ENCODE measurements around the gene RNASE12. TPM values are rescaled to one million over a fixed set of nuclear protein-coding genes. Genes with fewer than 3 reads are reported as not detected.
"Not testable (repeated sequence)": the region's sequence is repeated elsewhere in the genome, so short reads cannot be mapped to it uniquely, and the experiment has no call there.

Gene RNASE12
- total and polyA plus RNA-seq, 2 donors: not detected

- Histone ChIP-seq H3K4me1 (ENCODE audit: insufficient read depth) (no peaks in the 10 kb centered on the region), H3K4me3 (ENCODE audit: low read depth, low read length) (no peak overlapping the region), H3K36me3 (ENCODE audit: insufficient read depth) (no peaks in the 10 kb centered on the region), H3K27ac (ENCODE audit: low read depth) (no peak overlapping the region)
- WGBS: 61% methylated on average over 7 of the region's 7 CpGs
- no peak for DNase-seq (ENCODE audit: extremely low spot score)
These were observed 17.4 kb upstream of the RNASE12 start for GRCh38 chr14:20608383-20609110.

GRCh38 chr14:20607617-20608016 lies 16.4 kb upstream of the RNASE12 start:
- Histone ChIP-seq H3K4me3 (ENCODE audit: low read depth, low read length) (no peak overlapping the region), H3K4me1 (ENCODE audit: insufficient read depth) (no peaks in the 10 kb centered on the region), H3K36me3 (ENCODE audit: insufficient read depth) (no peaks in the 10 kb centered on the region), H3K27ac (ENCODE audit: low read depth) (no peak overlapping the region)
- WGBS: 68% methylated on average over 5 of the region's 5 CpGs
- no peak for DNase-seq (ENCODE audit: extremely low spot score)

- 61% methylated on average over 2 of the region's 2 CpGs for WGBS
- no peak overlapping the region for H3K4me3 ChIP-seq (ENCODE audit: low read depth, low read length)
- H3K36me3 ChIP-seq (ENCODE audit: insufficient read depth): no peaks in the 10 kb centered on the region
- DNase-seq (ENCODE audit: extremely low spot score): no peak
- H3K27ac ChIP-seq (ENCODE audit: low read depth): no peak overlapping the region
- H3K4me1 ChIP-seq (ENCODE audit: insufficient read depth): no peaks in the 10 kb centered on the region
These were observed 15.7 kb upstream of the RNASE12 start for GRCh38 chr14:20606902-20607242.

- WGBS: 40% methylated on average over 8 of the region's 8 CpGs
- no peaks in the 10 kb centered on the region for H3K36me3 ChIP-seq (ENCODE audit: insufficient read depth)
- no peak overlapping the region for H3K4me3 ChIP-seq (ENCODE audit: low read depth, low read length)
- no peak for DNase-seq (ENCODE audit: extremely low spot score)
- no peaks in the 10 kb centered on the region for H3K4me1 ChIP-seq (ENCODE audit: insufficient read depth)
- H3K27ac ChIP-seq (ENCODE audit: low read depth): no peak overlapping the region
These were observed 15.2 kb upstream of the RNASE12 start for GRCh38 chr14:20606190-20606901.

- WGBS: 80% methylated on average over 13 of the region's 13 CpGs
- H3K4me3 ChIP-seq (ENCODE audit: low read depth, low read length): no peak overlapping the region
- H3K4me1 ChIP-seq (ENCODE audit: insufficient read depth): no peaks in the 10 kb centered on the region
- H3K27ac ChIP-seq (ENCODE audit: low read depth): no peak overlapping the region
- no peak for DNase-seq (ENCODE audit: extremely low spot score)
- no peaks in the 10 kb centered on the region for H3K36me3 ChIP-seq (ENCODE audit: insufficient read depth)
These were observed 12.9 kb upstream of the RNASE12 start for GRCh38 chr14:20603813-20604690.

- 90% methylated on average over 9 of the region's 9 CpGs for WGBS
- Histone ChIP-seq H3K4me3 (ENCODE audit: low read depth, low read length) (no peak overlapping the region), H3K36me3 (ENCODE audit: insufficient read depth) (no peaks in the 10 kb centered on the region), H3K27ac (ENCODE audit: low read depth) (no peak overlapping the region), H3K4me1 (ENCODE audit: insufficient read depth) (no peaks in the 10 kb centered on the region)
- no peak for DNase-seq (ENCODE audit: extremely low spot score)
These were observed 11.4 kb upstream of the RNASE12 start for GRCh38 chr14:20602583-20602982.

GRCh38 chr14:20601522-20601921 lies 10.3 kb upstream of the RNASE12 start:
- Histone ChIP-seq H3K4me3 (ENCODE audit: low read depth, low read length) (no peak overlapping the region), H3K36me3 (ENCODE audit: insufficient read depth) (no peaks in the 10 kb centered on the region), H3K27ac (ENCODE audit: low read depth) (no peak overlapping the region), H3K4me1 (ENCODE audit: insufficient read depth) (no peaks in the 10 kb centered on the region)
- DNase-seq (ENCODE audit: extremely low spot score): no peak
- WGBS: 79% methylated on average over 12 of the region's 12 CpGs

- WGBS: 89% methylated on average over 1 of the region's 1 CpG
These were observed 5.9 kb upstream of the RNASE12 start for GRCh38 chr14:20597108-20597507.

GRCh38 chr14:20595726-20596125 lies 4.5 kb upstream of the RNASE12 start:
- DNase-seq (ENCODE audit: extremely low spot score); H3K4me3 ChIP-seq (ENCODE audit: low read depth, low read length); H3K4me1 ChIP-seq (ENCODE audit: insufficient read depth); H3K27ac ChIP-seq (ENCODE audit: low read depth); H3K36me3 ChIP-seq (ENCODE audit: insufficient read depth): not testable (repeated sequence)
- WGBS: 90% methylated on average over 3 of the region's 3 CpGs

More at GRCh38 chr14:20597108-20597507, 5.9 kb upstream of the RNASE12 start:
- Histone ChIP-seq H3K36me3 (ENCODE audit: insufficient read depth) (no peaks in the 10 kb centered on the region), H3K27ac (ENCODE audit: low read depth) (no peak overlapping the region), H3K4me3 (ENCODE audit: low read depth, low read length) (no peak overlapping the region), H3K4me1 (ENCODE audit: insufficient read depth) (no peaks in the 10 kb centered on the region)
- no peak for DNase-seq (ENCODE audit: extremely low spot score)

- H3K4me1 ChIP-seq (ENCODE audit: insufficient read depth): no peaks in the 10 kb centered on the region
- H3K36me3 ChIP-seq (ENCODE audit: insufficient read depth): no peaks in the 10 kb centered on the region
- H3K4me3 ChIP-seq (ENCODE audit: low read depth, low read length): no peak overlapping the region
- 53% methylated on average over 1 of the region's 1 CpG for WGBS
- DNase-seq (ENCODE audit: extremely low spot score): no peak
- no peak overlapping the region for H3K27ac ChIP-seq (ENCODE audit: low read depth)
These were observed 1.4 kb upstream of the RNASE12 start for GRCh38 chr14:20592574-20592973.

GRCh38 chr14:20587489-20588154 lies 3.6 kb downstream of the RNASE12 start, which contains the start of gene RNASE11:
Gene RNASE11, minus strand, starts transcription at chr14:20588001.
- no peaks in the 10 kb centered on the region for H3K36me3 ChIP-seq (ENCODE audit: insufficient read depth)
- H3K4me1 ChIP-seq (ENCODE audit: insufficient read depth): no peaks in the 10 kb centered on the region
- no peak within 1 kb of the TSS for H3K27ac ChIP-seq (ENCODE audit: low read depth)
- H3K4me3 ChIP-seq (ENCODE audit: low read depth, low read length): no peak within 1 kb of the TSS
- WGBS: 88% methylated on average over 6 of the region's 6 CpGs
- no peak for DNase-seq (ENCODE audit: extremely low spot score)

GRCh38 chr14:20583908-20584307 lies 7.3 kb downstream of the RNASE12 start:
- 75% methylated on average over 5 of the region's 5 CpGs for WGBS
- Histone ChIP-seq H3K4me1 (ENCODE audit: insufficient read depth) (no peaks in the 10 kb centered on the region), H3K27ac (ENCODE audit: low read depth) (no peak overlapping the region), H3K36me3 (ENCODE audit: insufficient read depth) (no peaks in the 10 kb centered on the region), H3K4me3 (ENCODE audit: low read depth, low read length) (no peak overlapping the region)
- no peak for DNase-seq (ENCODE audit: extremely low spot score)

- Histone ChIP-seq H3K36me3 (ENCODE audit: insufficient read depth) (no peaks in the 10 kb centered on the region), H3K27ac (ENCODE audit: low read depth) (no peak overlapping the region), H3K4me3 (ENCODE audit: low read depth, low read length) (no peak overlapping the region), H3K4me1 (ENCODE audit: insufficient read depth) (no peaks in the 10 kb centered on the region)
- DNase-seq (ENCODE audit: extremely low spot score): no peak
These were observed 8.0 kb downstream of the RNASE12 start for GRCh38 chr14:20583142-20583541.
